Measurements from ENCODE around the gene TRDMT1.

The TRDMT1 gene

DNA sequence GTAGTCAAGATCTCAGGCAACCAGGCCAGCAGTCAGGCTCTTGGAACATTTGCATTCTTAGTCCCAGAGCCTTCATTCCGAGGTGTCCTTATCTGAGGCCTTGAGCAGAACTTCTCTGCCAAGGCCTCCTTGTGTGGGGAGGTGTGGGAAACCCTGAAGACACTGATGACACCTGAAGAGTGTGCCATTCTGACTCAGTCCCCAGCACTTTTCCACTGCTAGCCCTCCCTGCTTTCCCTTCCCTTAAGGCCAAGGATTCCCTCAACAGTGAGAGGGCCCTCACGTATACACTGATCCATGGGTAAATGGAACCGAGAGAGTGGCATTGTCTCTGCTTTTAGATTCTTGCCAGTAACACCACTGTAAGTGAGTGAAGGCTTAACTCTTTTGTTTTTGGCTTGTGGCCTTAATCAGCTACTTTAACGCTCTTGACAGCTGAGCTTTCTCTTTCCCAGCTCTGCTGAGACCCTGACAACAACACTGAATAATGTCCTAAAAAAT lies 30.3 kb downstream of the TRDMT1 start:
- DNase-seq (ENCODE audit: low read depth), result no peak

DNA sequence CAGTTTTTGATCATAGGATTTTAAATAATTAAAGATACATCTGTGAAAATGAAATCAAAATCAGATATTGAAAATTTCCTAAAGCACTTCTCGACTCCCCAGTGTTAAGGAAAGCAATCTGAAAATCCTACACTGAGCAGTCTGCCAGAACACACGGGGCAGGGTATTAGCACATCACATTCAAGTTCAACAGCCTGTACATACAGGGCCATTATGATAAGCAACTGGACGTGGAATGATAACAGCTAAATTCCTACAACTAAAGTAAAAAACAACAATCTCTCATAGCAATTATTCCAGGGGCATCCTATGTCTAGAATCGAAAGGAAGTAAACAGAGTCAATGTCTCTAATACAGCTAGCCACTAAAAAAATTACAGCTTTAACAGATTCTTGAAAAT lies 31.7 kb downstream of the TRDMT1 start:
- no peak for DNase-seq (ENCODE audit: low read depth)

DNA sequence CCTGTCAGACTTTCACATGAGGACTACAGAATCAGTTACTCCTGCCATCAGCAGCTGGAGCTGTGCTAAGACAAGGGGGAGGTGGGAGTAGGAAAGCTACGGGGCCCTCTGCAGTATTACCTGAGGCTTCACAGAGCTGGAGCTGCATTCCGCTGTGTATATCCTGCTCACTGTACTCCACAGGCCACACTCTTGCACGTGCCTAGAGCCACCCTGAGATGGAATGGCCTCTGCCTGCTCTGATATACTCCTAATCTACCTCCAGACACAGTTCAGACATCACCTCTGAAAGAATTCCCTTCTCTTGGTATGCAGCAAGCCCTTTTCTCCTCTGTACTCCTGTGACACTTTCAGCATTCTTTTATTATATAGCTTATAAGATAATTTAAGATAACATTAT lies 34.8 kb downstream of the TRDMT1 start:
- DNase-seq (ENCODE audit: low read depth), result no peak

DNA sequence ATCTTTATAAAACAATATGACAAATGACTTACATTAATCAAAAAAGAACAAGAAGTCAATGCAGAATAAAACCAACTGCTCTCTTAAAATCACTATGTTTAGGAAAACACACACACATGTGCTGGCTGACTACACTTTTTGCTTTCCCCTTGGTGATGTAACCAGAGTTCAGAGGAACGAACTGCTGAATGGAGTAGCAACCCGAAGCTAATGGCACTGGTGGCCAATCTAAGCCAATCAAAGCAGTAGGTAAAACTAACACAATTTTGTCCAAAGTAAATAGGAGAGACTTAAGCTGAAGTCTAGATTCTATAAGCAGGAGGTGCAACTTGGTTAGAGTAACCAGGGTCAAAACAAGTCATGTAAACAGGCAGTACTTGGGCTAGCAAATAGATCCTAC lies 38.6 kb downstream of the TRDMT1 start:
- no peak for DNase-seq (ENCODE audit: low read depth)

DNA sequence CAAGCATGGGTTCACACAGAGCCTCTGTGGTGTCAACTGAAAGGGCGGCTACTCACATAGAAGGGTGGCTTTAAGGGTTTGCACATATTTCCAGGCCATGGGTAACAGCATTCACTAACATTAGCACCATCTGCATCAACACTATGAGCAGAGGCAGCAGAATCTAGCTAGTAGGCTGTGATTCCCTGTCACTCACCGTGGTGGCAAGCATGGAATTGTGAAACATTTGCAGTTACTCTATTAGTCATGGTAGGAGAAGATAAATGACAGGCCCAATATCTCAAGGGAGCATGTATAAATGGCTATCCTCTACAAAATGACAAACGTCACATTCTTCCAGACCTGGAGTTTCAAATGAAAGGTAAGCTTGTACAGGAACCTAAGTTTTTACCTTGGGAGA lies 39.7 kb downstream of the TRDMT1 start:
- DNase-seq (ENCODE audit: low read depth), result no peak

DNA sequence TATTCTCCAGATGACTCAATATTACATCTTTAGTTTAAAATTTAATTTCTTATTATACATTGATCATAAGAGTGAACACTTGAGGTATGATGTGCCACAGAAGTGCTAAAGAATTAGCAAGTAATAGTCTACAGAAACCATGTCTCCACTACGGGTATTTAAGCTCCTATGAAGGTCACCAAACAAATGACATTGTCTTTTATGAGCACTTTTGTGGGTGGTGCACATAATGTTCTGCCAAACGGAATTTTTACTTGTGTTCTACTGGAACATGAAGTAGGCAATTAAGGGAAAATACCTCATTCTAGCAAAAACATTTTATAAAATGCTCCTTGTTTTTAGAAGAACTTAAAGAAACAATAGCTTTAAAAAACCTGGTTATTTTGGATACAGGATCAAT lies 44.4 kb downstream of the TRDMT1 start:
- no peak for DNase-seq (ENCODE audit: low read depth)

DNA sequence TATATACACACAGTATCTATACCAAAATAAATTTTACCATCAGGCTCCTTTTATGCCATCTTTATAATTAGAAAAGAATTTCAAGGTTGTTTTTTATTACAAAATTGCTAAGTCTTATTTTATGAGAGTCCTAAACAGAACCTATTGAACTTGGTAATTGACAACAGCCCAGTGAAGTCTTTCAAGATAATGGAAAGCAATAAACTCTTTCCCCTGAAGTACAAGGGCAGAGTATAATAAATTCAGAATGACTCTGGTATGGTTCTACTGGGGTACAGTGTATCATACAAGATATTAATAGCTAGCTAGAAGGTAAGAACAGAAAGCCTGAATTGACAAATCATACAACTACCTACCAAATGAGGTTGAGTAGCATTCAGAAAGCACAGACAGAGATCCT lies 45.6 kb downstream of the TRDMT1 start:
- DNase-seq (ENCODE audit: low read depth), result no peak

DNA sequence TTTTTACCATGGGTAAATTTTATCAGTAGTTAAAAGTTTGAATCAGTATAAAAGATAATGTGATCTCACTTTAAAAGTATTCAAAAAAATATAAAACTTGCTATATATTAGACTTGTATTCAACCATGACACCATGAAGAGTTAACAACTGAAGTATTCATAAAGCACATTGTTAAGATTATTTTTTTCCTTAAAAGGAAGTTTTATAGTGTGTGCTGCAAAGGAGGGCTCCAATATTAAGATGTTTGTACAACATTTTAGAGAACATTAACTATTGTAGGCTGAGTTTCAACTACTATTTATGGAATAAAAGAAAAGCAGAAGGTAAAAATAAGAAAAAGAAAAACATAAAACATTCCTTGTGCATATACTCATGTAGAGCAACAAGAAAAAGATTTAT lies 47.4 kb downstream of the TRDMT1 start:
- no peak for DNase-seq (ENCODE audit: low read depth)

DNA sequence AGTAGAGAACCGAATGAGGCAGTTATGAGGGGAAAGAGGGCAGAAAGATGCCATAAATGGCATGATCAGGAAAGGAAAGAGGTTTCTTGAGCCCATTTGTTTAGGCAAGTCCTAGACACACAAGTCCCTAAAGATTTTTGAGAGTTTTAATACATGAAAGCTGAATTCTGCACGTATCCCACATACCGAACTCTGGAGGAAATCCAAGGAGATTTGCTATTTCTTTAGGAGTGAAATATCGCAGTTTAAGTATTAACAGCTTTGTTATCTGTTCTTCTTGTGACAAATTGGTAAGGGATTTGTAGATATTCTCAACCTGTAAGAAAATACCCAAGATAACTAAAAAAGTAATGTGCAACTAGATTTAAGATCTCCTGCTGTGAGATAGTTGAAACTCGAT lies 48.2 kb downstream of the TRDMT1 start:
- no peak for DNase-seq (ENCODE audit: low read depth)

DNA sequence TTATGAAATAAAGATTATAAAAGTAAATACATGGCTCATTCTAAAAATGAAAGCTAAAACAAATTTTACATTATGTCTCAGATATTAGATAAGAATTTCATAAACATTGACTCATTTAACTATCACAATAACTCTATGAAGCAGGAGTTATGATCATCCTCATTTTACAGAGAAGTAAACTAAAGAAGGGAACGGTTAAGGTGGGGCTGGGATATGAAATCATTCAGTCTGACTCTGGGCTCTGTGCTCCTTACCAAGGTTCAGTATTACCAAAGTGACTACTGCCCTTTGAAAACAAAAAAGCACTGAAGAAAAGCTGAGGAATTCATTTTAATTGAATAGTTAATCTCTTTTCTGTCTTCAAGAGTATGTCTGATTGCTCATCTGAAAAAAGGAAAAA lies 49.8 kb downstream of the TRDMT1 start:
- DNase-seq (ENCODE audit: low read depth), result no peak

DNA sequence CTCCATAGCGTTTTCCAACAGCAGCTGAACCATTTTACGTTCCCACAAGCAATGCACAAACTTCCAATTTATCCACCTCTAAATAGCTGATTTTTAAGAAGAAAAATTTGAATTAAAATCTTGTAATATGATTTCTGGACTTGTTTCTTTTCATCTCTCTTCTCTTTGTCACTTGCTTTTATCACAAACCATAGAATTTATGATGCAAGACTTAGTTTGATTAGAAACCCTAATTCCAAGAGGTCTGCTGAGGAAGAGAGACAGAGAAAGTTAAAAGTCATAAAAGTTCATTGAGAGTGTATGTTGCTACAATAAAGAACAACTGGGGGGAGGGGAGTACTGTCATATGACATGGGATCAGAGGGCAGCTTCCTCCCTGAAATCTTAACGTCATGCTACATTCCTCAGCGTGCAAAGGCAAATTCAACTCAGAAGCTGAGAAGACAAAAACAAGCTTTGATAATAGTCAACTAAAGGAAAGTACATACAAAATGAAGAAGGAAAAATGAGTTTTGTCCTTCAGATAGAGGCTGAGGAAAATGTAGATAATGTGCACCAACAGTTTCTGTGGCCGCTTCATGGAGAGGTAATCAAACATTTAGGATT lies 53.5 kb downstream of the TRDMT1 start:
- no peak for DNase-seq (ENCODE audit: low read depth)

DNA sequence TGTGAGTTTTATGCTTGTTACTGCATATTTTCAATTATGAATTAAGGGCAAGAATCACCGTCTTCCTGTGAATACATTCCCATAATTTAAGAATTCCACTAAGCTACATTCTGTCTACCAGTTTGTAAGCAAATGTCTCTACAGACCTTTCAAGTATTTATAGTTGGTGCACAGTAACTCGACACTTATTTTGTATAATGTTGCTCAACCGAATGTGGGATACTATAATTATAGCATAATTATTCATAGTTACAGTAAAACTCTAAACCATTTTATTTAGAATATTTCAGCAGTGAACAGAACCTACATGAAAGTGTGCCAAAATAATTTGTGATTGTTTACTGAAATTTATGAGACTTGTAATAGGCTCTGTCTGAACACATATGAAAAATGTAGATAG lies 54.6 kb downstream of the TRDMT1 start:
- DNase-seq (ENCODE audit: low read depth), result no peak

DNA sequence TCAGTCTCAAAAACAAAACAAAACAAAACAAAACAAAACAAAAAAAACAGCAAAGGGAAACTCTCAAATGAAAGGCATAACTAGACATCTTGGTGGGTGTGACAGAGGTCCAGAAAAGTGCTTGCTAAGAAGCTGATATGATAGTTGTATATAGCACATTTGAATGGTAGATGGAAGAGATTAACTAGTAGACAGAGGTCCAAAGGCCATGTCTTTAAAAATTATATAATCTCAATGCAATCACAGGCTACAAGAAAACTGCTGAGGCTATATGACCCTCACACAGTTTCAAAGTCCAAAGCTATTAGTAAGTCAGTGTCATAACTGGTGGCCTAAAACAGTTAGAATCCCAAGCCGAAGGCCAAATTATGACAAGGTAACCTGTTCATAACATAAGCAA lies 56.2 kb downstream of the TRDMT1 start:
- no peak for DNase-seq (ENCODE audit: low read depth)

DNA sequence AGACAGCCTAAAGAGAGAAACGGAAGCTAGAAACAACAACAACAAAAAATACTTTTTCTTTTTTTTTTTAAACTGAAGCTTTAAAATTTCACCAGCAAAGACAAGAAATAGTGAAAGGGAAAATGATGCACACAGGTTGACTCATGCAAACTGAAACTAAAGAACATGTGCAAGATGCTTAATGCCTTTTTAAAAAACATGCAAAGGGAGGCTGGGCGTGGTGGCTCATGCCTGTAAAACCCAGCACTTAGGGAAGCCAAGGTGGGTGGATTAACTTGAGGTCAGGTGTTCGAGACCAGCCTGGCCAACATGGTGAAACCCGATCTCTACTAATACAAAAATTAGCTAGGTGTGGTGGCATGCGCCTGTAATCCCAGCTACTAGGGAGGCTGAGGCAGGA lies 56.7 kb downstream of the TRDMT1 start:
- no peak for DNase-seq (ENCODE audit: low read depth)

DNA sequence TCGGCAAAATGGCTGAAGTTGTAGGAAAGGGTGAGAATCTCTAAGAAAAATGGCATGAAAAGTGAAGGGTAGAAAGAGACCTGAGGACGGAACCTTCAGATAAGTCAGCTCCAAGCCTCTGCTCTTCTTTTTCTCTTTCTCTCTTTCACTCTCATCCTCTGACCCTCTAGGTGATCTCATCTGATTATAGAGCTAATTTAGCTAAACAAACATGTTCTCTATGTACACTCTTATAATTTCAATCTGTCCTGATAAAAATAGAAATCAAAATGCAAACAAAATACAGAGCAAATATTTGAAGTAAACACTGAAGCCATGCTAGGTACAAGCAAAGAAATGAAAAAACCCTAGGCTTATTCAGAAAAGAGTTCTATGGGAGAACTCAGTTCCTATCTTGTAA lies 57.4 kb downstream of the TRDMT1 start:
- DNase-seq (ENCODE audit: low read depth), result no peak

DNA sequence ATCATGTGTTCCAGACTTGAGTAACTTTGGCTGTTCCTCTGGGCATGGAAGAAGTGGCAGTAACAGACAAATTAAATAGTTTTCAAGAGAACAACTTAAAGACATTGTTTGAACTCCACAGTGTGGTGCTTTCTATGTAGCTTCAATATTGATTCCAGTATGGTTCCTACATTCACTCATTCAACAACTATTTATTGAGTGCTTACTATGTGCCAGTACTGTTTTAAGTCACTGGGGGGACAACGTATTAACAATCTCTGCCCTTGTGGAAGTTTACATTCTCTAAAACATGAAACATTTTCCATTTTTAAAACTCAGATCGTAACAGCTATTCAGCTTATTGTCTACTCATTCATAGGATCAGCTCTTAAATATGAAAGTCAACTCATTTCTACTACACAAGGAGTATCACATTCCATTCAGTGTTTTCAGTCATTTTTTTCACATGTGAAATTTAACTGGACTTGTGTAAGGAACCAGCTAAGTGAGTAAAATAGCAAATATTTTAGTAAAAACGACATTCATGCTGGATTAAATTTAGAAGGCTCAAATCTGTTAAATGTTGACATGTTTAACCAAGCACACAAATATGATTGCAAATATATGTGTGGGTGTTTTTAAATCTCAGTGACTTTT lies 58.3 kb downstream of the TRDMT1 start:
- no peak for DNase-seq (ENCODE audit: low read depth)

DNA sequence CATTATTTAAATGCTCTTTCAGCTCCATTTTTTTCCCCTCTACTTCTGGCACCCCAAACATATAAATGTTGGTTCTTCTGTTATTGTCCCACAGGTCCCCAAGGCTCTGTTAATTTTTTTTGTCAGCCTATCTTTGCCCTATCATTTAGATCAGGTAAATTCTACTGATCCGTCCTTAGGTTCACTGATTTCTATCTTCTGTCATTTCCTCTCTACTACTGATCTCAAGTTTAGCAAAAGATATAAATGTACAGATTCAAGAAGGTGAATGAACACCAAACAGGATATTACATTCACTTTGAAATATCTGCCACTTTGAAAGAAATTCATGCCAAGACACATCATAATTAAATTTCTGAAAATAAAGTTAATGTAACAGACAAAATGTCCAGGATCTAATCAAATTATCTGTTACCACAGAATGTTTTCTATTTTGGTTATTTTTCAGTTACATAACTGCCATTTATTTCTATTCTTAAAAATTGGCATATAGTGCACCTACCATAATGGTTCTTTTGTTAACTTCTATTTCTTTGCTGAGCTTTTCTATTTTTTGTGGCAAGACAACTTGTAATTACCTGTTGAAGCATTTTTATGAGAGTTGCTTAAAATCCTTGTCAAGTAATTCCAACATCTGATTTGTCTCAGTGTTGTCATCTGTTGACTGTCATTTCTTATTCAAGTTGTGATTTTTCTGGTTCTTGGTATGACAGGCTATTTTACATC lies 59.8 kb downstream of the TRDMT1 start:
- DNase-seq (ENCODE audit: low read depth), result no peak

DNA sequence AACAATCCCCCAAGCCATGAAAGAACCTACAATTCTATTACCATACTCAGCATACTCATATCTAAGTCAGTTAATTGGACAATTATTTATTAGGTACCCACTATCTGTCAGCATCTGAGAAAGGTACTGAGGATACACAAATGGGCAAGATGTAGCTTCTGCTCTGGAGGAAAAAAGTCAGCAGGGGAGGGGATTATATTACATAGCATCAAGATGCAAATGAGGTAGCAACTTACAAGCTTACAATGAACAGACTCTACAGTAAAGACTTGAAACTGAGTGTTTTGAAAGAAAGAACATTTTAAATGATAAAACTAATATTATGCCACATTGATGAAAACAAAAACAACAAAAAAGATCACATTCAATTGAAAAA lies 61.1 kb downstream of the TRDMT1 start:
- DNase-seq (ENCODE audit: low read depth), result no peak

DNA sequence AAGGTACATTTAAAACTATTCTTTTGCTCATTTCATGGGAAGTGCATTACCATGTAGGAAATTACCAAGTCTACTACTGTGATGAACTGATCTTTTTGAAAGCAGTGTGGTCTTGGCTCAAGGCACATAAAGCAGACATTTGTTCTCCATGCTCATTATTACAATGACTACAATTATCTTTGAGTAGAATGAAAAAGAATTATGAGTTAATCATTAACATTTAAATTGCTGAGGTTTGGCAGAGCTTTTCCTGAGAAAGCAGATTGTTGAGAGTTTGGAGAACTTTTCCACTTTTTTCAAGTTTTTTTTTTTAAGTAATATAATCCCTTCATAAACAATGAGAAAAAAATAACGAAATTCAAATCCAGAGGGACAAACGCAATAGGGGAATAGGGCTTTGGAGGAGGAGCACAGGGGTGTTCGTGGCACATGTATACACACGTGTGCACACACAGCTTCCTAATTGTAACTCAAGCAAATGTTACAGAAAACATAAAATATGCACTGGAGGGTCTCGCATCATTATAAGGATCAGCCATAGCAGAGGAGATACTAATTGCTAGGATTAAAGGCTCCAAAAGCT lies 62.9 kb downstream of the TRDMT1 start:
- no peak for DNase-seq (ENCODE audit: low read depth)

DNA sequence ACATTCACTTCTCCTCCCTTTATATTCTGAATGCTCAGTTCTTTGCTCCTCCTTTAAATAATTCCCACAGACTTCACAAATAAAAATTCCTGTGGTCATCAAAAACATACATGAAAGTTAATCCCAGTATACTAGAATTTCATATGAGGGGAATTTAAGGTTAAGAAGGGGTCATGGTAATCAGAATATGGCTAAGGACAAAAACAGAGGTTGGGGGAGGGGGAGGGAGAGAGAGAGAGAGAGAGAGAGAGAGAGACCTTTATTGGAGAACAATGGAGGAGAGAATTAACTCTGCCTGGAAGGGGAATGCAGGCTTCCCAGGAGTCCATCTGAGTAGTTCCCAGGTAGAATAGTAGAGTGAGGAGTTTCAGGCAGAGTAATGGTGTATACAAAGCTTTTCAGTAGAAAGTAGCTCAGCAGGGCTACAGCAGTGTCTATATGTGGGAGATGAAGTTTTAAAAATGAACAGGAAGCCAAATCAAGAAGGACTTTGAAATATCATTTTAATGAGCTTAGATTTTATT lies 66.7 kb downstream of the TRDMT1 start:
- no peak for DNase-seq (ENCODE audit: low read depth)

DNA sequence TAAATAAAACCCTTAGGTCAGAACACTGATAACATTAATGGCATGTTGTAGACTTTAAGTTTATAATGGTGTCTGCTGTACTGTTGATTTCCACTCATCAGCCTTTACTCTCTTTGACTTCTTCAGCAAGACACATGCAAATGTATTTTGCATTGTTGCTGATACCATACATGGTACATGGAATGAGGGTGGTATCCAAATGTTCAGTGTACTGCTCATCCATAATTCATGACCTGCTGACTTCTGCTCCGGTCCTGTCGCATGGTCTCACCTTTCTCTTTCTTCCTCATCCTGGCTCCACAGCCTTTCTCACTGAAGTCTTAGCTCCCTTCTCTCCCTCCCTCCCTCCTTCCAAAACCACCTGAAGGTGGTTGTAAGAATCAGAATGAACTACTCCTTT lies 67.2 kb downstream of the TRDMT1 start:
- no peak for DNase-seq (ENCODE audit: low read depth)

DNA sequence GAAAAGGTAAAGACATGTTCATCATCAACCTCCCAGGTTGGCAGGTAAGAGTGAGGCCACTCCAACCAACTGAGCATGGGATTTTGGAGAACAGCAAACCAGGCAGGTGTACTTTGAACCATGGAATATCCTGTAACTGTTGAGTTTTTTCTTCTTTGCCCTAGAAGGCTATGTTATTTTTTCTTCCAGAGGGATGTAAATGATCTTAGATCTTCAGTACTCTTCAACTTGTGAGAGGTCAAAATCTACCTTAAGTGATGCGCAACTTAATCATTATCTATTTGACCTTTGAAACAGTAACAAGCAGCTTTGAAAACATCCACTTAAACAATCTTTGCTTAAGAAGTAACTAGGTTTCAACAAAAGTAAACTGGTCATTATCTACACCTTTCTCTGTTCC lies 71.7 kb downstream of the TRDMT1 start, which contains the start of gene CUBN:
CUBN (minus strand) TSS at position 71 of the 400 bp plus-strand sequence; CDS start at position 25, 46 bp downstream.
- DNase-seq (ENCODE audit: low read depth), result no peak

DNA sequence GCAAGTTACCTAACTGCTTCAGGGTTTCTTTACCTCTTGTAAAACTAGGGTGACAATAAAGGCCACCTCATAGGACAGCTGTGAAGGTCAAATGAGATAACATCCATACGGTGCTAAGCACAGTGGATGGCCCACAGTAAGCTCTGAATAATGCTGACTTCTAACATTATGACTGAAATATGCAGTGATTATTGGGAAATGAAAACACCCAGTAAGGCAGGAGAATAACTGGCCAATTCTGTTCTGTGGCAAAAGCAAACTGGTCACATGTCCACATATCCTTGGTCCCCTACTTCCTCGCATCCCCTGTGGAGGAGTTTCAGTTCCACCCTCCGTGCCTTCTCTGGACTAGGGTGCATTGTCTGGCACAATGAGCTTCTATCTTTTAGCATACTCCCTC lies 73.2 kb downstream of the TRDMT1 start:
- DNase-seq (ENCODE audit: low read depth), result no peak

Data from HS-27A (cell line).